ENCODE data around the gene RAPGEF1. TPM values are rescaled to one million over a fixed set of nuclear protein-coding genes. Genes with fewer than 3 reads are reported as not detected.

RAPGEF1 gene
- total RNA-seq, 2 donors from 2014 or later: 28.6 to 63.8 TPM

DNA sequence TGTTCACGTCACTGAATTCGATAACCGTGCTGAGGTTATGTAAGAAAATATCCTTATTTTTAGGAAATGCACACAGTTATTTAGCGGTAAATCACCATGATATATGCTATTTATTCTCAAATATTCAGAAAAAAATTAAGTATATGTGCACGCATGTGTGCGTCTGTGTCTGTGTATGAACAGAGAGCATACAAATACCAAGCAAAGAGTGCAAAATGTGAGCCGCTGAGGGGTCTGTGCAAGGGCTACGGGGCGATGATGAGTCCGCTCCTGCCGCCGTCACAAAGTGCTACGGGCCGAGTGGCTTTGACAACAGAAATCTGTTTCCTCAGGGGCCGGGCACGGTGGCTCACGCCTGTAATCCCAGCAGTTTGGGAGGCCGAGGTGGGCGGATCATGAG lies 201.9 kb downstream of the RAPGEF1 start:
- DNase-seq (ENCODE audit: low spot score): no peak
- H3K4me3 ChIP-seq: no peak overlapping the region
- WGBS: 91% methylated on average over 19 of the region's 19 CpGs
- no peaks in the 10 kb centered on the region for H3K36me3 ChIP-seq
- H3K9me3 ChIP-seq: no peaks in the 10 kb centered on the region
- no peak overlapping the region for H3K27ac ChIP-seq
- H3K4me1 ChIP-seq (replicated peaks): no peaks in the 10 kb centered on the region
- TF ChIP-seq POLR2A (IDR thresholded peaks at IDR 0.05) (no peak), POLR2AphosphoS5 (IDR thresholded peaks at IDR 0.05) (no peak)
- TF ChIP-seq, protein P1, sequence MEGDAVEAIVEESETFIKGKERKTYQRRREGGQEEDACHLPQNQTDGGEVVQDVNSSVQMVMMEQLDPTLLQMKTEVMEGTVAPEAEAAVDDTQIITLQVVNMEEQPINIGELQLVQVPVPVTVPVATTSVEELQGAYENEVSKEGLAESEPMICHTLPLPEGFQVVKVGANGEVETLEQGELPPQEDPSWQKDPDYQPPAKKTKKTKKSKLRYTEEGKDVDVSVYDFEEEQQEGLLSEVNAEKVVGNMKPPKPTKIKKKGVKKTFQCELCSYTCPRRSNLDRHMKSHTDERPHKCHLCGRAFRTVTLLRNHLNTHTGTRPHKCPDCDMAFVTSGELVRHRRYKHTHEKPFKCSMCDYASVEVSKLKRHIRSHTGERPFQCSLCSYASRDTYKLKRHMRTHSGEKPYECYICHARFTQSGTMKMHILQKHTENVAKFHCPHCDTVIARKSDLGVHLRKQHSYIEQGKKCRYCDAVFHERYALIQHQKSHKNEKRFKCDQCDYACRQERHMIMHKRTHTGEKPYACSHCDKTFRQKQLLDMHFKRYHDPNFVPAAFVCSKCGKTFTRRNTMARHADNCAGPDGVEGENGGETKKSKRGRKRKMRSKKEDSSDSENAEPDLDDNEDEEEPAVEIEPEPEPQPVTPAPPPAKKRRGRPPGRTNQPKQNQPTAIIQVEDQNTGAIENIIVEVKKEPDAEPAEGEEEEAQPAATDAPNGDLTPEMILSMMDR (IDR thresholded peaks at IDR 0.05): no peak
- no peaks in the 10 kb centered on the region for H3K27me3 ChIP-seq (replicated peaks; ENCODE audit: insufficient read depth)
- intact Hi-C loops (cut with DNase I): no loop called here

GRCh38 chr9:131534721-131535237 lies 205.1 kb downstream of the RAPGEF1 start:
- no peak for DNase-seq (ENCODE audit: low spot score)
- Histone ChIP-seq H3K4me3 (no peak overlapping the region), H3K4me1 (replicated peaks) (peaks cover 5% of the 10 kb centered on the region), H3K27me3 (replicated peaks; ENCODE audit: insufficient read depth) (no peaks in the 10 kb centered on the region), H3K27ac (no peak overlapping the region), H3K36me3 (no peaks in the 10 kb centered on the region), H3K9me3 (no peaks in the 10 kb centered on the region)
- WGBS: 48% methylated on average over 8 of the region's 8 CpGs
- TF ChIP-seq POLR2AphosphoS5 (IDR thresholded peaks at IDR 0.05): no peak
- no peak for TF ChIP-seq POLR2A (IDR thresholded peaks at IDR 0.05)
- intact Hi-C loops (cut with DNase I): no loop called here

DNA sequence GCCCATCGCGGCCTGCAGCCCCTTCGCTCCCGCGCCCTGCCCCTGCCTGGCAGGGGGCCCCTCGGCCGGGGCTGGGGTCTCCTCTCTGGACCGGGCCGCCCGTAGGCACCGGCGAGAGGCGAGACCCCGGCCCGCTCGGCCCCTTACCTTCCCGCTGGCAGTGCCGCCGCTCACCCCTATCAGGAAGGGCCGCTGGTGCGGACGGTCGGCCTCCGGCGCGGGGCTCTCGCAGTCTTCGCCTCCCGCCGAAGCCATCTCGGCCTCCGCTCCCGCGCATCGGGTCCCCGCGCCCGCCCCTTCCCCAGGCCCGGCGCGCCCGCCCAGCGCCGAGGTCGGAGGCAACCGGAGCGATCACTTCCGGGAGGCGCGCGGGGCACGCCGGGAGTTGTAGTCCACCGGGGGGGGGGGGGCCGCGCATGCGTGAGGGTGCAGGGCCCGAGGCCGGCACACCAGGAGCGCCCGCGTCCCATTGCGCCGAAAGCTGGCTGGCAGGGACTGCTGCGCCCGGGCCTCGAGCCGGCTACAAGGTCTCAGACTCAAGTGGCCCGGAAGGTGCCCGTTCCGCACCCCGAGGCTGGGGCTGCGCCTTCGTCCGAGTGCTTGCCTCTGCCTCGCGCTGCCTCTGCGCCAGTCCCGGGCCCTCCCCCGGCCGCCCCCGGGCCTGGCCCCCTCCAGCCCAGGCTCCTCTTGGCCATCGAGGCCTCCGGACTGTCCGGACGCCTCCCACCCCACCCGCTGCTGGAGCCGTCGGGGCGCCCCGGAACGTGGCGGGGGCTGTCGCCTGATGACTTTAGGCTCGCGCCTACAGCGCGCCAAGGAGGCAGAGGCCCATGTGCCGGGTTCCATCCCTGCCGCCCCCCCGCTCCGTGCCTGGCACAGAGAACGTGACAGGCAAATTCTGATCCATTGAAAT lies 208.7 kb downstream of the RAPGEF1 start, which contains the start of gene UCK1:
UCK1 (minus strand) TSS at position 344 of the 913 bp plus-strand sequence; CDS start at position 255, 89 bp downstream.
- Histone ChIP-seq H3K36me3 (peaks cover 0 to 15% of the 10 kb centered on the region in 2 donors), H3K27me3 (replicated peaks; ENCODE audit: insufficient read depth) (no peaks in the 10 kb centered on the region), H3K4me1 (replicated peaks) (peaks cover 6% of the 10 kb centered on the region), H3K9me3 (no peaks in the 10 kb centered on the region), H3K4me3 (peak within 1 kb of the TSS; percentile 99), H3K27ac (peak within 1 kb of the TSS; percentile 78 to 81)
- TF ChIP-seq POLR2AphosphoS5 (IDR thresholded peaks at IDR 0.05) (no peak), POLR2A (IDR thresholded peaks at IDR 0.05) (peak; percentile 32)
- TF ChIP-seq, protein P1 (IDR thresholded peaks at IDR 0.05): peak in 2 of 4 experiments; percentile 9 to 29
- DNase-seq (ENCODE audit: low spot score): peak; percentile 60
- WGBS: 10% methylated on average over 28 of the region's 103 CpGs
- intact Hi-C loops (cut with DNase I): loop anchor here (1.0 kb wide), 1 partner anchor 181 kb away; no protein-coding TSS in a partner anchor

DNA sequence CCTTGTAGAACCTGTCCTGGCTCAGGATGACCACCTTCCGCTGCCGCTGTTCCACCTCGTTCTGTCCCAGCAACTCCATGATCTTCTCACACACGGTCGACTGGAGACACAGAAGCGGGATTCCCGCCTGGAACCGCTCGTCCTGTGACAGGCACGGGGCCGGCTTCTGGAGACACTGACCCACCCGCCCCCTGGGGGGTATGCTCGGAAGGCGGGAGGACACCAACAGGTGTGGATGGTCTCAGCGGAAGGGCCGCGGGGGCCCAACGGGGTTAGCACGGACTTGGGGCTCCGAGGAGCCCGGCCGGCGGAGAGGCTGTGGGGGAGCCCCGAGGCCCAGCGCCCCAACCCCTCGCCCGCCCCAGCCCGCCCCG lies 209.3 kb downstream of the RAPGEF1 start:
- WGBS: 2% methylated on average over 29 of the region's 29 CpGs
- Histone ChIP-seq H3K4me1 (replicated peaks) (peaks cover 6% of the 10 kb centered on the region), H3K9me3 (no peaks in the 10 kb centered on the region), H3K36me3 (peaks cover 0 to 15% of the 10 kb centered on the region in 2 donors), H3K27ac (peak overlapping the region; percentile 78 to 81), H3K27me3 (replicated peaks; ENCODE audit: insufficient read depth) (no peaks in the 10 kb centered on the region), H3K4me3 (peak overlapping the region; percentile 99)
- DNase-seq (ENCODE audit: low spot score): peak; percentile 25
- TF ChIP-seq, protein P1 (IDR thresholded peaks at IDR 0.05): peak in 2 of 4 experiments; percentile 18 to 33
- no peak for TF ChIP-seq POLR2AphosphoS5 (IDR thresholded peaks at IDR 0.05)
- intact Hi-C loops (cut with DNase I): loop anchor here (1.0 kb wide), 1 partner anchor 180 kb away; no protein-coding TSS in a partner anchor
